ENCODE results near the gene CCSER1.
"Not testable (repeated sequence)": the region's sequence is repeated elsewhere in the genome, so short reads cannot be mapped to it uniquely, and the experiment has no call there.

The CCSER1 gene

DNA sequence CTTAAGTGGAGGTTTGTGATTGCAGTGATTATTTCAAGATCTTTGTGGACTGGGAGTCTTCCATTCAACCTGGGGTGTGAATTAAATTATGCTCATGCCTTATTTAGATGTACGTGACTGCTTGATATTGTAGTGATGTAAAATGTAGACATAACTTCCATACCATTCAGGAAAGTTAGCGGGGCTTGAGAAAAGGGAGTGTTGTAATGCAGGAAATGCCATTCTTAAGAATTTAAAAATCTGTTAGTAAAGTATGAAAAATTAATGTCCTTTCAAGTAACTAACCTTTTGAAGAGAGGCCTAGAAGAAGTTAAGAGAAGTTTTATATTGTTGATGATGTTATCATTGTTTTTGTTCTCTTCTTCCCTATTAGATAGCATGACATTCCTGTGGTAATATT lies 318.2 kb downstream of the CCSER1 start:
- no peak for DNase-seq (ENCODE audit: low spot score)

DNA sequence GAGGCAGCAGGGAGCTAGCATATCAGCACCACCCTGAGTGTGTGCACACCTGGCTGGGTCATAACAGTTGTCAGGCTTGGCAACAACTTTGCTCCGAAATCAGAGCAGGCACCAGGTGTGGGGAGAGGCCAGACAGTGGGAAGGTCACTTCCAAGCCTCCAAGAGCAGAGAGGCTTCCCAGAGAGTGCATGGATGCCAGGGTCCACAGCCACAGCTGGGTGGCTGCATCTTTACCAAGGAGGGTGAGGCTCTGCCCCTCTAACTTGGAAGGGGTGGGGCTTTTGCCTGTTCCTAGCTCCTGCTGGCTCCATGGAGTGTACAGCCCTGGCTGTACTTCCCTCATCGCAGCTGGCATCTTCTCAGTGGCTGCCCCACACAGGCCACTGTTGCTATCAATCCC lies 322.4 kb downstream of the CCSER1 start:
- DNase-seq (ENCODE audit: low spot score) = no peak

DNA sequence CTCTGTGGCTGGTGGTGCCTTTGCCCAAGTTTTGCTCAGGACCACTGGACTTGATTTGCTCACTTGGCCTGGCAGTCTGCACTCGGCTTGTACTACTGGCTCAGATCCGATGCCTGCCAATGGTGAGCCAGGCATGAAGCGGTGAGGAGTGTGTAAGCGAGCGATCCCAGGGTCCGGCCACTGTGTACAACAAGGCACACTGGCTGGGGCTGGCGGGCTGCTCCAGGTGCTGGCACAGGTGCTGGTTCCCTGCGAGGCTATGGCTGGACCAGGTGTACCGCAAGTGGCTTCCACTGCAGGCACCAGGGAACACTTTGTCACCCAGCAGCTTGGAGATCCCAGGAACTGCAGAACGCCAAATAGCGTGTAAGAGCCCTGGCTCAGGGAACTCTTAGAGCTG lies 329.7 kb downstream of the CCSER1 start:
- DNase-seq (ENCODE audit: low spot score) = no peak

DNA sequence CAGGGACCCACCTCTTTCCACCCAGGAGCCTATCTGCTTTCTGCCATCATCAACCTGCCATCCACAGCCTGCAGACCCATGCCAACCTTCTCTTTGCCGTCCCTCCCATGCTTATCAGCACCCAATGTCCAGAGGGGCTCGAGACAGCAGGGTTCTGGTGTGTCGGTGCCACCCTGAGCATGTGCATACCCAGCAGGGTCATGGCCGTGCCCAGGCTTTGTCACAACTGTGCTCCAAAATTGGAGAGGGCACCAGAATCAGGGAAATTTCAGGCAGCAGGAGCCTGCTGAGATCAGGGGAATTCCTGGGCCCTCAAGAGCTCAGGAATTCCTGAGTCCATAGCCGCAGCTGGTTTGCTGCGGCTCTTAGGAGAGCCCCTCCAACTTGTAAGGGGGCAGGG lies 330.6 kb downstream of the CCSER1 start:
- DNase-seq (ENCODE audit: low spot score) = no peak

DNA sequence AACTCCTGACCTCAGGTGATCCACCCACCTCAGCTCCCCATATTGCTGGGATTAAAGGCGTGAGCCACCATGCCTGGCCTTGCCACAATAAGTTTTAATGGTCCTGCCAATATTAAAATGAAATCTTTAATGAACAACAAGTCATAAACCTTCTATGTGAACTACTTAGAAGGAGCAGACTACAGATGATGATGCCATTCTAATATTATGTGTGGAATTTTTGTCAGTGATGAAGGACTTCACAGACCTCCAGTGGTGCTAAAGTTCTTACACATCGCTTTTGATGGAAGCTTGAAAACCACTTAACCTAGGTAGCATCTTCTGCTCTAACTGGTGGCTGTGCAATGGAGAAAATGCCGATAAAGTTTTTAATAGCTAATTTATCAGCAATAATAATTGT lies 331.4 kb downstream of the CCSER1 start:
- no peak for DNase-seq (ENCODE audit: low spot score)

DNA sequence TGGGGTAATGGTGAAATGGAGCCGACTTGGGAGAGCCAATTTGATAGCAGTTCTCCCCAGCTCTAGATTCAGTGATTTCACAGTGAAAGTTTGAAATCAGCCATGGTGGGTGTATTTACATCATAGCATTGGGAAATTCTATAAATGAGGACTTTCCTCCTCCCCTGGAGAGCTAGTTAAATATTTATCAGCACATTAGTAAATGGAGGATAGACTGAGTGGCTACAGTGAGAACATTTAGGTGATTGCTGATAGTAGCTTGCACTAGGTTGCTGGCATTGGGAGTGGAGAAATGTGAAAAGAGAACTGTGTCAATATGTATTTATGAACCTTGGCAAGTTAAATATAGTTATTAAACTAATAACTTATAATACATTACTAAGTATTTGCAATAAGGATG lies 347.3 kb downstream of the CCSER1 start:
- no peak for DNase-seq (ENCODE audit: low spot score)

DNA sequence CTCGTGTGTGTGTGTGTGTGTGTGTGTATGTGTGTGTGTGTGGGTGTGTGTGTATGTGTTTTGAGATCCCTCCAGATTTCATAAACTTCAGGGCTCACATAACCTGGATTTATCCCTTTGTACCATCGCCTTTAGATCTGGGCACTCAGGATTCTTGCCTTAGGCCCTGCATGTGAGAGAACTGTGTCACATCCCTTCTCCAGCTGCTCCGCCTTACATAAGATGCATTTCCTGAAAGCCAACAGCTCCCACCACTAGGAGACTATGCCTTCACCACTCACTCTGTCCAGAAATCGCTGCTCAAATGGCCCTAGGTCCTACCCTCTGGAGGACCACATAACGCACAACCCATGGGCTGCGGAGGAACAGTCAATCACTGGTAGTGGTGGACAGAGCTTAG lies 348.8 kb downstream of the CCSER1 start:
- no peak for DNase-seq (ENCODE audit: low spot score)

DNA sequence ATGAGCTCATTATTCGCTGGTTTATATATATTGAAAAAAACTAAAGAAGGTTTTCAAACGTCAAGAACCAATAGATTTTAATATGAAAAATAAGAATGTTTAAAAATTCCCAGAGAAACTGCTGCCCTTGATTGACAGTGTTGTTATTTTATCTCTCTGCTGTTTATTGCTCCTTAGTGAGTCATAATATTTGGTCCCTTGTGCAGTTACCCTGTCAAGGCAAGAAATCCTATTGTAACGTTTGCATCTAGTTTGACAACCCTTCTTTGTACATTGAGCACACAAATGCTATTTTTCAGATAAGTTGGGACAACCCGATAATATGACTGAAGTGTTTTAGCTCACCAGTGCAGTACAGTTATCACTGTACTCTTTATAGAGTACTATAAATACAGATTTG lies 349.4 kb downstream of the CCSER1 start:
- DNase-seq (ENCODE audit: low spot score) = no peak

DNA sequence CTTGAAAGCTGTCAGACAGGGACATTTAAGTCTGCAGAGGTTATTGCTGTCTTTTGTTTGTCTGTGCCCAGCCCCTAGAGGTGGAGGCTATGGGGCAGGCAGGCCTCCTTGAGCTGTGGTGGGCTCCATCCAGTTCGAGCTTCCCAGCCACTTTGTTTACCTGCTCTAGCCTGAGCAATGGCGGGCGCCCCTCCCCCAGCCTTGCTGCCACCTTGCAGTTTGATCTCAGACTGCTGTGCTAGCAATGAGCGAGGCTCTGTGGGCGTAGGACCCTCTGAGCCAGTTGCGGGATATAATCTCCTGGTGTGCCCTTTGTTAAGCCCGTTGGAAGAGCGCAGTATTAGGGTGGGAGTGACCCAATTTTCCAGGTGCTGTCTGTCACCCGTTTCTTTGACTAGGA lies 357.7 kb downstream of the CCSER1 start:
- DNase-seq (ENCODE audit: low spot score) = not testable (repeated sequence)

DNA sequence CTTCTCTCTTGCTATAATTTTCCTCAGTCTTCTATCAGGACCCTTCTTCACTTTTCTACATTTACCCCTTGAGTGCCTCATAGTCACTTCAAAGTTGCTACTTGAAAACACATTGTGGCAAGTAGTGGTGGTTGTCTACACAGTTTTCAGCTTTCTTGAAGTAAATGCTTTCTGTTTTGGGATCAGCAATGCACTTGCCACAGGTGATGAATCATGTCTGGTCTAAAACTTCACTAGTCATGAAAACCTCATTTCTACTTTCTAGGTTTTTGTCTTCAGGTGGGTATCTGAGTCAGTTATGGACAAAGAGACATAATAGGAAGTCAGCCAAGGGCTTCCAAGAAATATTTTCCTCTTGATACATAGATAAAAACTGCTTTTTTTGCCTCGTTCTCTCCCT lies 359.2 kb downstream of the CCSER1 start:
- no peak for DNase-seq (ENCODE audit: low spot score)

DNA sequence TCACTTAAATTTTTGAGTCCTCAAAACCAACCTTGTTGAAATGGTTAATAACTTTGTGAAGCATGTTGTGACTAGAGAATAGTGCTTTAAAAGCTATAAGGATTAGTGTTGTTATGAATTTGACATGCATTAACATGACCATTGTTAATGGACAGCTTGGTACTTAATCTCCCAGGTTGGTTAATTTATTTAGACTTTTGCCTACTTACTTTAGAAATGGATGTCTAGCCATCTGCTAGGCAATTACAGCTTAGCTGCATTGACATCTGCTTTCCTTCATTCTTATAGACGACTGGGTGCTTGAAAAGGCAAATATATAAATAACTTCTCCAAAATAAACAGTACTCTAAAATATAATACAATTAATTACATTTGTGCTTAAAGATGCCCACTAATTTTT lies 368.0 kb downstream of the CCSER1 start:
- DNase-seq (ENCODE audit: low spot score) = no peak

DNA sequence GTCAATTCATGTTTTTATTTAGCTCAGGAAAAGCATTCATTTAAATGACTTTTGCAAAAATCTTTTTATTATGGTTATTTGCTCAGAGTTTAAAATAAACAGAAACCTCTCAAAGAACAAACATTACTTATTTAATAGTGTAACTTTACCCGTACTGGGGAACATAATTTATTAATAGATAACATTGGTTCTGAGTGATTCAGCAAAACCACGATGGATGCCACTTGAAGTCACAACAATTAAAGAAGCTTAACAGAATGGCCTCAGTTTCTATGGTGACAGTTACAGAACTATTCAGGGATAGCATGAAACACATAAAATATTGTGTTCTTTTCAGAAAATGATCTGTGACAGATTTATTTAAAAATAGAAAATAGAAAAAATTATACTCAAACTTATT lies 368.7 kb downstream of the CCSER1 start:
- DNase-seq (ENCODE audit: low spot score) = no peak

DNA sequence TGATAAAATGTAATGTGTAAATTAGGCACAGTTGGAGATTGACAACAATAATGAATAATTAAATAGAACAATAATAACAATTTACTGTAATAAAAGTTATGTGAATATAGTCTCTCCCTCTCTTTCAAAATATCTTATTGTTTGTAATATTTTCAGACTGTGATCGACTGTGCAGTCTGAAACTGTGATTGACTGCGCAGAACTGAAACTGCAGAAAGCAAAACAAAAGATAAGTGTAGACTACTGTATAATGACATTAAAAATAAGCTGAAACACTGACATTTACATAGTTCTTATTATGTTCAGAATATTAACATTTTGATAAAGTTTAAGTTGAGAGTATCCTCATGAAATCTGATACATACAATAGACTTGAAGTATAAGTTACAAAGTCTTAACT lies 371.0 kb downstream of the CCSER1 start:
- DNase-seq (ENCODE audit: low spot score) = no peak

DNA sequence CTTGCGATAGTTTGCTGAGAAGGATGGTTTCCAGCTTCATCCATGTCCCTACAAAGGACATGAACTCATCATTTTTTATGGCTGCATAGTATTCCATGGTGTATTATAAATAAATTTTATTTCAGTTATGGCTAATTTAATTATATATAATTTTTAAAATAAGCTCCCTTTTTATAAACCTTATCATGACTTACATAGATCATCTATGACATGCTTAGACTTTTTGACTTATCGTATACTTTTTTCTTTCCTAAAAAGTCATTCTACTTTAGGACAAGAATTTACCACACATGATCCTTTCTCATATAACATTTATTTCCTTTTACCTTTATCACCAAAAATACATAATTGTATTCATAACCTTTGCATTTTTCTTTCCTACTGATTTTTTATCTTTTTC lies 376.5 kb downstream of the CCSER1 start:
- DNase-seq (ENCODE audit: low spot score) = no peak

DNA sequence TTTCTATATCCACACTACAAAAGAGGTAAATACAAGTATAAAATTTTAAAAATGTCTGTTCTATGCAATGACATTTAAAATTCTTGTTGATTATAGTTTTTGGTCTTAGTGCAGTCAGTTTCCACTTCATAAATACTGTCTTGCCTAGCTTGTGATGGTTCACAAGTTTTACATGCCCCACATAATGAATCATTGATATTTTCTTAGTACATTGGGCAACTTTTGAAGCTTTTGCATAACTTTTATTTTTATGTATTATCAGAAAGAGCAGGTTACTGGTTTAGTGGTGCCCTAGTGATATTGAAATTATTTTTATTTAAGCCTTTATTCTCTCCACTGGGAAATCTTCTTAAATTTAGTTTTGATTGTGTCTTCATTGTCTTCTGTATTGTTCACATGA lies 388.0 kb downstream of the CCSER1 start:
- DNase-seq (ENCODE audit: low spot score) = no peak

DNA sequence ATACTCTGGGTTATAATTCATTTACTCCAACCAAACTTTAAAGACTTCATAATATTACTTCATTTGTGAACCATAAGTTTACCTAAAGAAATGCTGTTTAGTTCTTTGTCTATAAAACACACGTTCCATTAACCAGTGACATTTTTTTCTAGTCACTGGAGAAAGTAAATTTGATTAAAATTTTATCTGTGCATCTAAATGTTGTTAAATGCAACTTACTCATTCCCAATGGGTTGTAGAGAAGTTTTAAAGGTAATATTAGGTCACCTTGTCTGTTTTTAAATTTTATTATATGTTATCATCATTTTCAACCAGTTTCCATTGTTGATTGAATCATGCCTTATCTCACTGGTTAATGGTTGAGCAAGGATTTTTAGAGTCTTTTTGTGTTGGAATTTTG lies 401.4 kb downstream of the CCSER1 start:
- DNase-seq (ENCODE audit: low spot score) = no peak

DNA sequence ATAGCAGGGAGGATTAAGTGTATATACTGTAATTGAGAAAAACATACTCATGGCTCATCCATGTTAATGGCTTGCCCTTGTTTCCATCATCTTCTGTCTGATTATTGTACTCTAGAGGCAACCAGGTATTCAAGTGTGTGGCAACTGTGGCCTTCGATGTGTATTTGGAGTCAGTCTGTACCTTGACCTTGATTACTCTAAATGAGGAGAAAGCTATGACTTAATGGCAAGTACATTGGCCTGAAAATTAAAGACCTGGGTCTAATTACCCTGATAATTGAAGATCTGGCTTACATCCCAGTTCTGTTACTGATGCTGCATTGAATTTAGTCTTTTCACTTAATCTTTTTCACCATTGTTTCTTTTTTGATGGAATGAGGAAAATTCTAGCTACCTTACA lies 409.2 kb downstream of the CCSER1 start:
- DNase-seq (ENCODE audit: low spot score) = no peak

DNA sequence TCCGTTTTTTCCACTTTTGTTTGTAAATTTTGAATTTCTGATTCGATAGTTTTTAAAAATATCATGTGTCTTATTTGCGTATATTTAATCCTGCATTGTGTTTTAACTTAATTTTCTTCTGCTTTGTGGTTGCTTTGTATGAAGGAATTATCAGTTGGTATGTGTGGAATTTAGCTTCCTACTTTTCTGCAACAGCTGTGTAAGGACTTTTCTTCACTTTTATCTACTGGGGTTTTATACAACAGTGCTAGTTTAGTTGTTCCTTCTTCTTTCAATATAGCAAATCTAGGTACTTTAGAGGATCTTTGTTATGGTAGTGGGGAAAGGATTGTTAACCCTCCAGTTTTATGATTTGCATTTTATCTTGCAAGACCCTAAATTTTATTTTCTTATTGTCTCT lies 410.3 kb downstream of the CCSER1 start:
- DNase-seq (ENCODE audit: low spot score) = no peak

DNA sequence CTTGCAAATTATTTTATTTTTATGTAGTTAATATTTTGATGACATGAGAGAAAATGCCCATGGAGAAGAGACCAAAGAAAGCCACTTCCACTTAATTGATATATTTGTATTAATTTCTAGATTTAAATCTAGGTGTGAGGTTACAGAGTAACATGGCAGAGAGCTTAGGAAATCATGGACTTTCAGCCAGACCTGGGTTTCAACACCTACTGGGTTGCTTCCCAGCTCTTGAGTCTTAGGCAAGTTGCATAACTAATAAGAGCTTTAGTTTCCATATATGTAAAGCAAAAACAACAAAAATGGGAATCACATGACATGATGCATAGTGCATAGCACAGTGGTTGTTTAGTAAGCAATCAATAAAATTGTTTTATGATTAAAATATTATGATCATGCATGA lies 413.3 kb downstream of the CCSER1 start:
- DNase-seq (ENCODE audit: low spot score) = no peak

DNA sequence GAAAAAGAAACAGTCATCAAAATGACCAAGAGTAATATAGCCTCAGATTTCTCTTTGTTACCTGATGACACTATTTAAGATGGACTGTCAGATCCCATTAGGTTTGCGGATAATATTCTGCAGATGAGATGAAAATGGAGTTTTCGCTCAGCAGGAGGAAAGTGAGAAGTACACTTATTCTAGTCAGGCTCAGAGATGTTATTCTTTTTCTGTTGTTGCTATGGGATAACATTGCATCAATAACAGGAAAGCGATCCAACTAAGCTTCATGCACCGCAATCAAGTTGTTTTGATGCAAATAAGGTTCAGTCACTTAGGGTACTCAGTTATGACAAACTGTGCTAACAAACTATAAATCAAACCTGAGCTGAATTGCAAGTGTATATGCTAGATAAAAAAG lies 415.0 kb downstream of the CCSER1 start:
- no peak for DNase-seq (ENCODE audit: low spot score)

DNA sequence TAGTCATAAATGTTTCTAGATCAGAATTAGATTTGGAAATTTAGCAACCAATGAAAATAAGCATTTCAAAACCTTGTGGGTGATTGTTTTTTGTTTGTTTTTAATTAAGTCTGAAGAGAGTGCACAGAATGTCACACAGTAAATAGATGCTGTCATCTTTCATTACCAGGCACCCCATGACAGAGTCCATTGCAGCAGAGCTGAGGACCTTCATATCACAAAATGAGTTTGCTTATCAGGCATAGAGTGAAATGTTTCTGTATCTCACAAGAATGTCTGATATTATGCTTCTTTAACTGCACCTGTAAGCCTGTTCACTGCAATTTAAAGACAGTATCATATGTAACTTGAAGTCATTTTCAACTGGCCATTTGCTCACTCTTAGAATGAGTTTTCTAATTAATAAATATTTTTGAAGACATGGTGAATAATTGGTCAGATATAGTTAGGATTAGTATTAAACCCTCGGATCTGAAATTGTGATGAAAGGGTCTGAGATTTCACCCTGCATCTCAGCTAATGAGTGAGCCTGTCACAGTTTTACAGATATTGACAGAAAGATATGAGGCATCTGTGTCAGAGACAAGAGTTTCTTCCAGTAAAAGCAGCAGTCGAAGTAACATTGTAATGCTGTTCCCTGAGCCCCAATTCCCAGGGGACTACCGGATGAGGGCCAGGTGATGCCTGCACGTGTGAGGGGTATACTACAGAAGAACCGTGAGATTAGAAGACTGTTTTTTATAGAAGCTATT lies 416.4 kb downstream of the CCSER1 start:
- no peak for DNase-seq (ENCODE audit: low spot score)

DNA sequence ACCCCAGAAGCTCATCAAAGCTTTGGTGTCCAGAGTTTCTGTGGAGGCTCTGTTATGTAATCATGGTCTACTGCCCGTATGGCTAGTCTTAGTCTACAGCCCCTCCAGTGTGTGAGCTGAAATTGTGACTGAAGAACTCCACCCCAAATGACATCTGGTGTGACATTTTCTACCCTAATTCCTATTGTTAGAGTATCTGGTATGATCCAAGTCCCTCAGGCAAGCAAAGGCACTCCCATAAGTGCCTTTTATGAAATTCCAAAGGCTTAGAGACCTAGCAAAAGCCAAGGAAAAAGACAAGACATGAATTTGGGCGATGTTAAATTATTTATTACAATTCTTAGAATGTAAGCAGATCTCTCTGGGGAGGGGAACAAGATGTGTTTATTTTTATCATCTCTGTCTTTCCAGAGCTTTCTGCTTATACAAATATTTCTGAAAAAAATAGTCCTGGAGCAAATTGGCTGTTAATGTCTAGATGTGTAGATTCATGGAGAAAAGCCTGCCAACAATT lies 417.4 kb downstream of the CCSER1 start:
- no peak for DNase-seq (ENCODE audit: low spot score)

DNA sequence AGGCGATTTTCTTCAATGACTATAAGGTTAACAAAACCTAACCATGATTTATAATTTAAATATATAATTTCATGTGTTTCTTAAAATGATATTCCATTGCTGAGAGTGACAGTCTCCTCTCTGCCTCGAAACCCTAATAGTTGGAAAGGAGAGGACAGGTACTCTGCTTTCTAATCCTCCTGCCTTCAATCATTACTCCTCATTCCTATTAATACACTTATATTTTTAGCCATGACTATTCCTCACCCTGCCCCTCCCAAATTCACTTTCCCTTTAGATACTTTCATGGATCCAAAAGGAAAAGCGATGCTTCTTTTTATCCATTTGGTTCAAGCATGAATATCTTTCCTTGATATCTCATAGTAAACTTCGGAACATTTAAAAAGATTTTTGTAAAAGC lies 418.2 kb downstream of the CCSER1 start:
- DNase-seq (ENCODE audit: low spot score) = no peak

DNA sequence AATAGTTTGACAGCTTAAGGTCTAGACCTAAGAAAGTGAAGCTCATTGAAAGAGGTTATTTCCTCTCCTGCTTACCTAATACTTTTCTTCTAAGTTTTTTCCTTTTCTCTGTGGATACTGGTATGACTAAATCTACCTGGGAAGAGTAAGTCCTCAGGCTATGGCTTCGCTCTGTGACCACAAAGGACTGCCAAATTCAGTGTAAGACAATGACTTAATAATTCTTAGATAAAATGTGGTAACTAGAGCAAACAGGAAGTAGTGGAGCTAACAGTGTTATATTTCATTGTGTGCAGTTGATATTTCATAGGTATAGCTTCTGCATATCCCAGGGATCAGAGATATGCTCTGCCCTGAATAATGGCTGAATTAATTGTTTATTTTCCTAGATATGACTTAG lies 418.9 kb downstream of the CCSER1 start:
- no peak for DNase-seq (ENCODE audit: low spot score)
